Thyroid gland (tissue), 4 donors: ENCODE results near the gene ELAVL1. TPM values are rescaled to one million over a fixed set of nuclear protein-coding genes. Genes with fewer than 3 reads are reported as not detected.

Experiments used
- DNase-seq, 2 donors: peaks; one replicate each; pipeline ENCODE4 v3.0.0-alpha.2; 2019
- H3K27ac ChIP-seq, 3 donors: fragments of 200-600 bp; sonication (generic); 1 replicate in 2 of 3; 2 replicates in 1 of 3; pipeline ENCODE4 v1.5.1; 2016 to 2019; ENCODE audit warnings: mild to moderate bottlenecking in 1 of 3, moderate library complexity in 1 of 3
- H3K27me3 ChIP-seq: fragments of 200-600 bp; sonication (generic); one replicate; pipeline ENCODE4 v1.5.1; 2019
- H3K36me3 ChIP-seq, 2 donors: fragments of 200-600 bp; sonication (generic); one replicate each; pipeline ENCODE4 v1.5.1; 2016 to 2019
- H3K4me1 ChIP-seq, 2 donors: fragments of 200-600 bp; sonication (generic); one replicate each; pipeline ENCODE4 v1.5.1; 2017 to 2019
- H3K4me3 ChIP-seq, 3 donors: fragments of 200-600 bp; sonication (generic); replicated peaks in 1 of 3; 1 replicate in 2 of 3; 2 replicates in 1 of 3; pipeline ENCODE4 v1.5.1; 2016; ENCODE audit warnings: mild to moderate bottlenecking in 1 of 3
- H3K9me3 ChIP-seq: fragments of 200-600 bp; sonication (generic); one replicate; pipeline ENCODE4 v1.5.1; 2017
- CTCF ChIP-seq, 6 experiments: fragments of 200-600 bp in 3 of 6; fragments of 450-650 bp in 3 of 6; sonication (generic) in 3 of 6; IDR thresholded peaks; one replicate each; pipeline ENCODE4 v1.5.1; 2016 to 2019; ENCODE audit warnings: antibody characterized with exemption in 6 of 6, mild to moderate bottlenecking in 2 of 6, inconsistent platforms in 1 of 6, moderate library complexity in 1 of 6
- POLR2A ChIP-seq, 2 donors: fragments of 450-650 bp; IDR thresholded peaks; one replicate each; pipeline ENCODE4 v1.6.1; 2017; ENCODE audit warnings: antibody characterized with exemption in 2 of 2, mild to moderate bottlenecking in 2 of 2, moderate library complexity in 1 of 2
- WGBS, 2 donors: methylation state at CpG; one replicate each; pipeline ENCODE4 v1.1.5; 2017; 5-methylcytosine and 5-hydroxymethylcytosine counted together
- intact Hi-C: fragments of 100-400 bp; cut with DNase I; formaldehyde crosslinking; loops from one replicate; pipeline ENCODE4 v1.15.1; 2023
- total RNA-seq, 4 donors: library from RNA; depleted of rRNA; stranded (reverse); fragments of >200 nt; gene quantifications; one replicate each; pipeline ENCODE4 v1.2.3, GENCODE V29; 2016

ELAVL1 gene
- total RNA-seq, 4 donors from 2014 or later: 24.2 to 46.7 (median 42.4) TPM

- TF ChIP-seq POLR2A (IDR thresholded peaks at IDR 0.05): no peak
- no peak for TF ChIP-seq CTCF (IDR thresholded peaks at IDR 0.05)
- 22 to 34% methylated on average over 16 to 22 of the region's 65 CpGs for WGBS, 2 donors
- peaks cover 17 to 20% of the 10 kb centered on the region in 2 donors for H3K36me3 ChIP-seq
- intact Hi-C loops: no loop called here
- H3K4me3 ChIP-seq: peak within 1 kb of the TSS in 1 of 3 donors; percentile 50
- no peaks in the 10 kb centered on the region for H3K27me3 ChIP-seq
- H3K27ac ChIP-seq: peak within 1 kb of the TSS in 1 of 3 donors; percentile 45
- H3K9me3 ChIP-seq: no peaks in the 10 kb centered on the region
- H3K4me1 ChIP-seq: peaks cover 13 to 64% of the 10 kb centered on the region in 2 donors
- DNase-seq: peak; percentile 65 to 68
These were observed 79.3 kb downstream of the ELAVL1 start, which contains the start of gene CTXN1 for GRCh38 chr19:7926021-7926726. TSS of gene CTXN1 (minus strand) at chr19:7926135. CDS start at chr19:7925538, 597 bp downstream.

GRCh38 chr19:7925171-7925851 lies 80.1 kb downstream of the ELAVL1 start:
- Histone ChIP-seq H3K27ac (no peak overlapping the region), H3K4me3 (peak overlapping the region in 1 of 3 donors; percentile 50), H3K4me1 (peaks cover 17 to 60% of the 10 kb centered on the region in 2 donors), H3K9me3 (no peaks in the 10 kb centered on the region), H3K36me3 (peaks cover 11% of the 10 kb centered on the region in 2 donors), H3K27me3 (no peaks in the 10 kb centered on the region)
- WGBS, 2 donors: 0% methylated on average over 1 of the region's 98 CpGs; no CpG with 5 or more reads in 1 of the 2 donors
- DNase-seq: peak; percentile 55 to 56
- TF ChIP-seq CTCF (IDR thresholded peaks at IDR 0.05) (peak in 5 of 6 experiments; percentile 55 to 75 (median 58)), POLR2A (IDR thresholded peaks at IDR 0.05) (no peak)
- intact Hi-C loops: no loop called here

GRCh38 chr19:7924651-7925170 lies 80.7 kb downstream of the ELAVL1 start:
- TF ChIP-seq CTCF (IDR thresholded peaks at IDR 0.05): no peak
- TF ChIP-seq POLR2A (IDR thresholded peaks at IDR 0.05): no peak
- no peaks in the 10 kb centered on the region for H3K9me3 ChIP-seq
- intact Hi-C loops: no loop called here
- H3K27me3 ChIP-seq: no peaks in the 10 kb centered on the region
- H3K36me3 ChIP-seq: peaks cover 11% of the 10 kb centered on the region in 2 donors
- peak overlapping the region in 1 of 3 donors; percentile 50 for H3K4me3 ChIP-seq
- 41 to 60% methylated on average over 16 to 28 of the region's 34 CpGs for whole genome bisulfite sequencing, 2 donors
- peaks cover 17 to 60% of the 10 kb centered on the region in 2 donors for H3K4me1 ChIP-seq
- no peak overlapping the region for H3K27ac ChIP-seq
- no peak for DNase-seq

GRCh38 chr19:7924241-7924640 lies 81.2 kb downstream of the ELAVL1 start:
- Histone ChIP-seq H3K4me3 (no peak overlapping the region), H3K4me1 (peaks cover 17 to 60% of the 10 kb centered on the region in 2 donors), H3K27ac (no peak overlapping the region), H3K27me3 (no peaks in the 10 kb centered on the region), H3K9me3 (no peaks in the 10 kb centered on the region), H3K36me3 (peaks cover 11% of the 10 kb centered on the region in 2 donors)
- DNase-seq: no peak
- TF ChIP-seq POLR2A (IDR thresholded peaks at IDR 0.05): no peak
- no peak for TF ChIP-seq CTCF (IDR thresholded peaks at IDR 0.05)
- intact Hi-C loops: no loop called here
- WGBS, 2 donors: 81 to 87% methylated on average over 9 to 12 of the region's 12 CpGs
